Neural progenitor cell (in vitro differentiated cells): ENCODE data around the gene LRRC15. TPM values are rescaled to one million over a fixed set of nuclear protein-coding genes. Genes with fewer than 3 reads are reported as not detected.
A peak's percentile ranks its signal among the peaks of the same experiment; 100 is the strongest.

Experiments used
- DNase-seq: peaks from one replicate; pipeline ENCODE4 v3.0.0-alpha.2; 2016; ENCODE audit warnings: low spot score
- H2AFZ ChIP-seq: fragments of 200-600 bp; sonication (generic); replicated peaks from 2 replicates; pipeline ENCODE4 v1.6.1; 2016; ENCODE audit warnings: antibody characterized with exemption
- H3F3A ChIP-seq: fragments of 200-600 bp; sonication (generic); 2 replicates; pipeline ENCODE4 v1.6.1; 2016; ENCODE audit warnings: antibody characterized with exemption, low read depth
- H3K27ac ChIP-seq: fragments of 200-600 bp; sonication (generic); 2 replicates; pipeline ENCODE4 v1.5.1; 2016; ENCODE audit warnings: mild to moderate bottlenecking
- H3K27me3 ChIP-seq: fragments of 200-600 bp; sonication (generic); 2 replicates; pipeline ENCODE4 v1.6.1; 2016; ENCODE audit warnings: mild to moderate bottlenecking, moderate library complexity
- H3K36me3 ChIP-seq: fragments of 200-600 bp; sonication (generic); 2 replicates; pipeline ENCODE4 v1.5.1; 2016
- H3K4me1 ChIP-seq: fragments of 200-600 bp; sonication (generic); 2 replicates; pipeline ENCODE4 v1.6.1; 2016; ENCODE audit warnings: mixed run types
- H3K4me2 ChIP-seq: fragments of 200-600 bp; sonication (generic); 2 replicates; pipeline ENCODE4 v1.6.1; 2016
- H3K4me3 ChIP-seq: fragments of 200-600 bp; sonication (generic); 2 replicates; pipeline ENCODE4 v1.5.1; 2016
- H3K79me2 ChIP-seq: fragments of 200-600 bp; sonication (generic); 2 replicates; pipeline ENCODE4 v1.6.1; 2016; ENCODE audit warnings: low read depth
- H3K9ac ChIP-seq: fragments of 200-600 bp; sonication (generic); 2 replicates; pipeline ENCODE4 v1.6.1; 2016
- H3K9me3 ChIP-seq: fragments of 200-600 bp; sonication (generic); 2 replicates; pipeline ENCODE4 v1.5.1; 2016; ENCODE audit warnings: low read depth
- H4K20me1 ChIP-seq: fragments of 200-600 bp; sonication (generic); 2 replicates; pipeline ENCODE4 v1.6.1; 2016; ENCODE audit warnings: low read depth
- H3K27ac Mint-ChIP-seq: 3 replicates; pipeline ENCODE4 v1.8.0; 2021; ENCODE audit warnings: mixed read lengths
- H3K27me3 Mint-ChIP-seq: 2 replicates; pipeline ENCODE4 v1.8.0; 2022; ENCODE audit warnings: low read depth, mild to moderate bottlenecking, inconsistent platforms, moderate library complexity, mixed read lengths; ENCODE audit not compliant: insufficient read depth
- H3K36me3 Mint-ChIP-seq: 3 replicates; pipeline ENCODE4 v1.8.0; 2021; ENCODE audit warnings: mixed read lengths
- H3K4me1 Mint-ChIP-seq: 3 replicates; pipeline ENCODE4 v1.8.0; 2021; ENCODE audit warnings: mixed read lengths
- H3K4me3 Mint-ChIP-seq: 3 replicates; pipeline ENCODE4 v1.8.0; 2021; ENCODE audit warnings: mild to moderate bottlenecking, moderate library complexity, mixed read lengths
- H3K9me3 Mint-ChIP-seq: 3 replicates; pipeline ENCODE4 v1.8.0; 2020; ENCODE audit warnings: mixed read lengths
- EZH2 ChIP-seq: fragments of 200-600 bp; sonication (generic); IDR thresholded peaks from 2 replicates; pipeline ENCODE4 v1.6.1; 2017; ENCODE audit warnings: antibody characterized with exemption, mild to moderate bottlenecking, moderate library complexity
- EZH2phosphoT487 ChIP-seq: fragments of 200-600 bp; sonication (generic); IDR thresholded peaks from 2 replicates; pipeline ENCODE4 v1.6.1; 2017; ENCODE audit warnings: antibody characterized with exemption
- total RNA-seq: library from RNA; depleted of rRNA; stranded (reverse); fragments of >200 nt; gene quantifications from 2 replicates; pipeline ENCODE4 v1.2.3, GENCODE V29; 2015; ENCODE audit warnings: low replicate concordance
- TF ChIP-seq, protein P1 (sequence below): fragments of 200-600 bp; sonication (generic); IDR thresholded peaks from 2 replicates; pipeline ENCODE4 v1.5.1; 2017; ENCODE audit warnings: antibody characterized with exemption, mild to moderate bottlenecking

Gene LRRC15
- total RNA-seq, 1 donor from 2014 or later: not detected

GRCh38 chr3:194316918-194317317, 52.6 kb downstream of the LRRC15 start:
- peaks cover 3% of the 10 kb centered on the region for H3K36me3 Mint-ChIP-seq
- peaks cover 7% of the 10 kb centered on the region for H3K9me3 ChIP-seq
- H4K20me1 ChIP-seq: no peaks in the 10 kb centered on the region
- no peak overlapping the region for H3K27ac Mint-ChIP-seq
- peaks cover 30% of the 10 kb centered on the region for H3K4me1 Mint-ChIP-seq
- H3K27ac ChIP-seq: no peak overlapping the region
- H3F3A ChIP-seq: peaks cover 26% of the 10 kb centered on the region
- DNase-seq: no peak
- H3K9me3 Mint-ChIP-seq: peaks cover 15% of the 10 kb centered on the region
- no peaks in the 10 kb centered on the region for H3K36me3 ChIP-seq
- no peak overlapping the region for H3K4me3 Mint-ChIP-seq
- TF ChIP-seq EZH2phosphoT487: no peak
- TF ChIP-seq, protein P1, sequence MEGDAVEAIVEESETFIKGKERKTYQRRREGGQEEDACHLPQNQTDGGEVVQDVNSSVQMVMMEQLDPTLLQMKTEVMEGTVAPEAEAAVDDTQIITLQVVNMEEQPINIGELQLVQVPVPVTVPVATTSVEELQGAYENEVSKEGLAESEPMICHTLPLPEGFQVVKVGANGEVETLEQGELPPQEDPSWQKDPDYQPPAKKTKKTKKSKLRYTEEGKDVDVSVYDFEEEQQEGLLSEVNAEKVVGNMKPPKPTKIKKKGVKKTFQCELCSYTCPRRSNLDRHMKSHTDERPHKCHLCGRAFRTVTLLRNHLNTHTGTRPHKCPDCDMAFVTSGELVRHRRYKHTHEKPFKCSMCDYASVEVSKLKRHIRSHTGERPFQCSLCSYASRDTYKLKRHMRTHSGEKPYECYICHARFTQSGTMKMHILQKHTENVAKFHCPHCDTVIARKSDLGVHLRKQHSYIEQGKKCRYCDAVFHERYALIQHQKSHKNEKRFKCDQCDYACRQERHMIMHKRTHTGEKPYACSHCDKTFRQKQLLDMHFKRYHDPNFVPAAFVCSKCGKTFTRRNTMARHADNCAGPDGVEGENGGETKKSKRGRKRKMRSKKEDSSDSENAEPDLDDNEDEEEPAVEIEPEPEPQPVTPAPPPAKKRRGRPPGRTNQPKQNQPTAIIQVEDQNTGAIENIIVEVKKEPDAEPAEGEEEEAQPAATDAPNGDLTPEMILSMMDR: no peak
- TF ChIP-seq EZH2: no peak
- H3K4me2 ChIP-seq: no peak overlapping the region
- peaks cover 18% of the 10 kb centered on the region for H3K4me1 ChIP-seq
- peaks cover 17% of the 10 kb centered on the region for H3K27me3 ChIP-seq
- no peaks in the 10 kb centered on the region for H3K79me2 ChIP-seq
- H3K27me3 Mint-ChIP-seq: peaks cover 40% of the 10 kb centered on the region
- no peak overlapping the region for H2AFZ ChIP-seq
- H3K4me3 ChIP-seq: no peak overlapping the region
- H3K9ac ChIP-seq: no peak overlapping the region

DNA sequence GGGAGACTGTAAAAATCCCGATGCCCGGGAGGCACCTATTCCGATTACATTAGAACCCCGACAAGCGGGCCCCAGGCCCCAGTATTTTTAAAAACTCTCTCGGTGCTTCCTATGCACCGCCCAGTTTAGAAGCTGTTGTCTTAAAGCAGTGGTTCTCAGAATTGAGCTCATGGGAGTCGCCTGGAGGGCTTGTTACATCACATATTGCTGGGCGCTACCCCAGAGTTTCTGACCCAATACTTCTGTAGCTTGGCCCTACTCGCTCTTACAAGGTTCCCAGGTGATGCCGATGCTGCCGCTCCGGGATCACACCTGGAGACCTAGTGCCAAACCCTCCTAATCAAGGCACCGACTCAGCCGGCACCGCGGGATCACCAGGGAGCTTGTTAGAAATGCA, 53.6 kb downstream of the LRRC15 start:
- H3K79me2 ChIP-seq: no peaks in the 10 kb centered on the region
- TF ChIP-seq EZH2: no peak
- no peak for TF ChIP-seq EZH2phosphoT487
- TF ChIP-seq, protein P1: no peak
- H3K4me1 Mint-ChIP-seq: peaks cover 30% of the 10 kb centered on the region
- H3K9ac ChIP-seq: no peak overlapping the region
- peak overlapping the region; percentile 20 for H3K4me3 ChIP-seq
- H3K27ac Mint-ChIP-seq: no peak overlapping the region
- H2AFZ ChIP-seq: no peak overlapping the region
- H3K27me3 ChIP-seq: peaks cover 21% of the 10 kb centered on the region
- peak overlapping the region; percentile 58 for H3K4me3 Mint-ChIP-seq
- peaks cover 50% of the 10 kb centered on the region for H3K27me3 Mint-ChIP-seq
- no peak overlapping the region for H3K27ac ChIP-seq
- H3K9me3 Mint-ChIP-seq: peaks cover 17% of the 10 kb centered on the region
- H4K20me1 ChIP-seq: no peaks in the 10 kb centered on the region
- H3K9me3 ChIP-seq: peaks cover 7% of the 10 kb centered on the region
- peak overlapping the region; percentile 66 for H3K4me2 ChIP-seq
- H3K4me1 ChIP-seq: peaks cover 18% of the 10 kb centered on the region
- no peaks in the 10 kb centered on the region for H3K36me3 ChIP-seq
- no peak for DNase-seq
- H3F3A ChIP-seq: peaks cover 26% of the 10 kb centered on the region
- H3K36me3 Mint-ChIP-seq: peaks cover 3% of the 10 kb centered on the region

DNA sequence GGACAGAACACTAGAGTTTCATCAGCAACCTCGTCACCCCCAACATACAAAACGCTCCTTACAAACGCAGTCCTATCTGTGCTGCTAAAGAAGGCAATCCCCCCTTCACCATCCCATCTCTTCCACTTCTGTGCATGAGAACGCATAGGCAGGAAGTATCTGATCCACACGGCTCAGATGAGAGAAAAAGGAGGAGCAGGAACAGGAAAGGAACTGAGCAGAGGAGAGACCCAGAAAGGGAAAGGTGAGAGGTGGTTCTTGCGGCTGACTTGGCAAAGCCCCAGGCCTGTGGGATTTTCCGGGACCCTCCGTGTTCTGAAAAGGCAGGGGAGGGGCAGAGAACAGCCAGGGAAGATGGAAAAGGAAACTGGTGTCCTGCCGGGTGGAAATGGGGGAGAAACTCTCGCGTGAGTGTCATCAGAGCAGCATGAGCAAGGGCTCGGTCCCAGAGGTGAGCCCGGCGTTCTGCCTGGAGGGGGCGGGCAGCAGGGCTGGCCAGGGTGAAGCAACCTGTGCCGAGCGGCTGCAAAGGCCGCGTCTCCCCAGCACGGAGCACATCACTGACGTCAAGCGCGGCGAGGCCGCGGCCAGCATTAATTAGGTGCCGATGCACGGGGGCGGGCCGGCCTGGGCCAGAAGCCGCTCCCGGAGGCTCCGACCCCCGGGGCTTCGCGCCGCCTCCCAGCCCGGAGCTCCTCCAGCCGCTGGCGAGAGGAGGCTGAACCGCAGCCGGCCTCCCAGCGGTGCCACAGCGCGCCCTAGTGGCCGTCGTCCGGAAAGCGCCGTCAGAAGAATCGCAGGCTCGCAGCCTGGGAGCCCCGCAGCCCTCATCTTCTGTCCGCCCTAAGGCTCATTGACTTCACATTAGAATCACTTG, 54.2 kb downstream of the LRRC15 start:
- H3K27me3 ChIP-seq: peaks cover 21% of the 10 kb centered on the region
- H3K27me3 Mint-ChIP-seq: peaks cover 54% of the 10 kb centered on the region

More for the DNA sequence above, 54.2 kb downstream of the LRRC15 start:
- Mint-ChIP-seq H3K4me1 (peaks cover 30% of the 10 kb centered on the region), H3K27ac (peak overlapping the region; percentile 27), H3K4me3 (peak overlapping the region; percentile 68), H3K36me3 (peaks cover 3% of the 10 kb centered on the region), H3K9me3 (peaks cover 17% of the 10 kb centered on the region)
- no peak for TF ChIP-seq EZH2phosphoT487
- TF ChIP-seq, protein P1: peak; percentile 90
- H4K20me1 ChIP-seq: no peaks in the 10 kb centered on the region
- peaks cover 7% of the 10 kb centered on the region for H3K9me3 ChIP-seq
- DNase-seq: peak; percentile 95
- peaks cover 23% of the 10 kb centered on the region for H3K4me1 ChIP-seq
- no peaks in the 10 kb centered on the region for H3K36me3 ChIP-seq
- H3K4me2 ChIP-seq: peak overlapping the region; percentile 72
- no peak overlapping the region for H3K9ac ChIP-seq
- H2AFZ ChIP-seq: no peak overlapping the region
- H3K79me2 ChIP-seq: no peaks in the 10 kb centered on the region
- peaks cover 26% of the 10 kb centered on the region for H3F3A ChIP-seq
- peak overlapping the region; percentile 38 for H3K4me3 ChIP-seq
- H3K27ac ChIP-seq: no peak overlapping the region
